ENCODE results near the gene OTOGL.

The OTOGL gene

GRCh38 chr12:80087486-80088213 is 11.7 kb upstream of the OTOGL start:
- Histone ChIP-seq H3K79me2 (ENCODE audit: insufficient read depth, low read length) (no peaks in the 10 kb centered on the region), H3K27ac (ENCODE audit: low read depth, low read length, poor library complexity, severe bottlenecking) (no peak overlapping the region), H3K27me3 (ENCODE audit: insufficient read depth, low read length) (no peaks in the 10 kb centered on the region)

DNA sequence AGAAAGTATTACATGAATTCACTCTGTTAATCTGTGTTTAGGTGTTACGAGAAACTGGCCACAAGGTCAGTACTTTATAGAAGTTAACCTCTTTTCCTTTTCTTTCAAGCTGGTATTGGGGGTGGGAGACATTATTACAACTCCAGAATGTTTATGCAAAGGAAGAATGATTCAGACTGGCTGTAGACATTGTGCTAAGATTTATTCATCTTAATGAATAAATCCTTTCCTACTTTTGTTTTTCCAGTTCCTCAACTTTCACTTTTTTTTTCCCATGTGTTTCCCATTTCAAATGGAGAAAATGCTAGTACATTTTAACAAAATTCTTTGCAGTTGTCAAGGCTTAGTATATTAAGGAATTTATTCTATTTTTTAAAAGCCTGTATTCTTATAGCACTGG is 1.3 kb downstream of the OTOGL start:
- Histone ChIP-seq H2AFZ (ENCODE audit: low read length) (no peak overlapping the region), H3K79me2 (ENCODE audit: insufficient read depth, low read length) (no peaks in the 10 kb centered on the region)

More at GRCh38 chr12:80087486-80088213, 11.7 kb upstream of the OTOGL start:
- no peaks in the 10 kb centered on the region for H3K36me3 ChIP-seq (ENCODE audit: insufficient read depth, low read length)
- H3K9me3 ChIP-seq (ENCODE audit: low read length) = no peaks in the 10 kb centered on the region
- no peak overlapping the region for H3K9ac ChIP-seq (ENCODE audit: low read length)
- no peak overlapping the region for H2AFZ ChIP-seq (ENCODE audit: low read length)
- no peak overlapping the region for H3K4me2 ChIP-seq (ENCODE audit: low read length)
- no peak overlapping the region for H3K4me3 ChIP-seq (ENCODE audit: low read depth, low read length, poor library complexity, severe bottlenecking)
- TF ChIP-seq, protein P1, sequence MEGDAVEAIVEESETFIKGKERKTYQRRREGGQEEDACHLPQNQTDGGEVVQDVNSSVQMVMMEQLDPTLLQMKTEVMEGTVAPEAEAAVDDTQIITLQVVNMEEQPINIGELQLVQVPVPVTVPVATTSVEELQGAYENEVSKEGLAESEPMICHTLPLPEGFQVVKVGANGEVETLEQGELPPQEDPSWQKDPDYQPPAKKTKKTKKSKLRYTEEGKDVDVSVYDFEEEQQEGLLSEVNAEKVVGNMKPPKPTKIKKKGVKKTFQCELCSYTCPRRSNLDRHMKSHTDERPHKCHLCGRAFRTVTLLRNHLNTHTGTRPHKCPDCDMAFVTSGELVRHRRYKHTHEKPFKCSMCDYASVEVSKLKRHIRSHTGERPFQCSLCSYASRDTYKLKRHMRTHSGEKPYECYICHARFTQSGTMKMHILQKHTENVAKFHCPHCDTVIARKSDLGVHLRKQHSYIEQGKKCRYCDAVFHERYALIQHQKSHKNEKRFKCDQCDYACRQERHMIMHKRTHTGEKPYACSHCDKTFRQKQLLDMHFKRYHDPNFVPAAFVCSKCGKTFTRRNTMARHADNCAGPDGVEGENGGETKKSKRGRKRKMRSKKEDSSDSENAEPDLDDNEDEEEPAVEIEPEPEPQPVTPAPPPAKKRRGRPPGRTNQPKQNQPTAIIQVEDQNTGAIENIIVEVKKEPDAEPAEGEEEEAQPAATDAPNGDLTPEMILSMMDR (IDR thresholded peaks at IDR 0.05; ENCODE audit: low read length) = no peak
- no peak for TF ChIP-seq EZH2 (IDR thresholded peaks at IDR 0.05; ENCODE audit: borderline replicate concordance, low read length)
- no peaks in the 10 kb centered on the region for H3F3A ChIP-seq (ENCODE audit: insufficient read depth, low read length)
- H3K9me2 ChIP-seq (ENCODE audit: low read depth, low read length) = no peaks in the 10 kb centered on the region
- H4K20me1 ChIP-seq (ENCODE audit: insufficient read depth, low read length) = no peaks in the 10 kb centered on the region
- peaks cover 10% of the 10 kb centered on the region for H3K4me1 ChIP-seq (ENCODE audit: insufficient read depth, low read length, severe bottlenecking)

DNA sequence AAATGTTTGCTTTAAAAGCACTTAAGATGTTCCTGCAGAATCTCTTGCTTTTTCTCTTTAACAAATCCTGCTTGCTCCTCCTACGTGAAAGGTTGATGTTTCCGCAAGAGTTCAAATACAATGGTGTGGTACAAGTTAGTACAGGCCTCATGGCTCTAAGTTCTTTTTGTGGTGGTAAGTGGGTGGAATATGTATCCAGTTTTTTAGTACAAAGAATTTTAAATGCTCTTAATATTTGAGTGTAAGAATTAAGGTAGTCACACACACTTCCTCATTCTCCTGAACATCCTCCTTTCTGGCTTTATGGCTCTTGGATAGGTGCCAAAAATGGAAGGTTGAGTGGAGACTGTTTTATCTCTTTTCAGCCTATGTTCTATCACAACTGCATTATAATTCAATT is 1.8 kb downstream of the OTOGL start:
- Histone ChIP-seq H3K36me3 (ENCODE audit: insufficient read depth, low read length) (no peaks in the 10 kb centered on the region), H2AFZ (ENCODE audit: low read length) (no peak overlapping the region), H3K9ac (ENCODE audit: low read length) (no peak overlapping the region), H3K9me2 (ENCODE audit: low read depth, low read length) (no peaks in the 10 kb centered on the region), H3F3A (ENCODE audit: insufficient read depth, low read length) (no peaks in the 10 kb centered on the region), H3K4me3 (ENCODE audit: low read depth, low read length, poor library complexity, severe bottlenecking) (no peak overlapping the region), H4K20me1 (ENCODE audit: insufficient read depth, low read length) (no peaks in the 10 kb centered on the region), H3K4me2 (ENCODE audit: low read length) (no peak overlapping the region), H3K9me3 (ENCODE audit: low read length) (no peaks in the 10 kb centered on the region), H3K4me1 (ENCODE audit: insufficient read depth, low read length, severe bottlenecking) (no peaks in the 10 kb centered on the region), H3K27ac (ENCODE audit: low read depth, low read length, poor library complexity, severe bottlenecking) (no peak overlapping the region), H3K79me2 (ENCODE audit: insufficient read depth, low read length) (no peaks in the 10 kb centered on the region), H3K27me3 (ENCODE audit: insufficient read depth, low read length) (no peaks in the 10 kb centered on the region)
- TF ChIP-seq EZH2 (IDR thresholded peaks at IDR 0.05; ENCODE audit: borderline replicate concordance, low read length) = no peak
- TF ChIP-seq, protein P1 (IDR thresholded peaks at IDR 0.05; ENCODE audit: low read length) = no peak

More for the DNA sequence above, 1.3 kb downstream of the OTOGL start:
- Histone ChIP-seq H3K9me2 (ENCODE audit: low read depth, low read length) (no peaks in the 10 kb centered on the region), H3K4me1 (ENCODE audit: insufficient read depth, low read length, severe bottlenecking) (no peaks in the 10 kb centered on the region), H3K9me3 (ENCODE audit: low read length) (no peaks in the 10 kb centered on the region), H3F3A (ENCODE audit: insufficient read depth, low read length) (no peaks in the 10 kb centered on the region), H4K20me1 (ENCODE audit: insufficient read depth, low read length) (no peaks in the 10 kb centered on the region), H3K4me2 (ENCODE audit: low read length) (no peak overlapping the region), H3K9ac (ENCODE audit: low read length) (no peak overlapping the region), H3K27ac (ENCODE audit: low read depth, low read length, poor library complexity, severe bottlenecking) (no peak overlapping the region), H3K27me3 (ENCODE audit: insufficient read depth, low read length) (no peaks in the 10 kb centered on the region), H3K36me3 (ENCODE audit: insufficient read depth, low read length) (no peaks in the 10 kb centered on the region), H3K4me3 (ENCODE audit: low read depth, low read length, poor library complexity, severe bottlenecking) (no peak overlapping the region)
- no peak for TF ChIP-seq EZH2 (IDR thresholded peaks at IDR 0.05; ENCODE audit: borderline replicate concordance, low read length)
- TF ChIP-seq, protein P1 (IDR thresholded peaks at IDR 0.05; ENCODE audit: low read length) = no peak
